Endothelial cell of umbilical vein (primary cell): ENCODE results near the gene ITSN1. TPM values are rescaled to one million over a fixed set of nuclear protein-coding genes. Genes with fewer than 3 reads are reported as not detected.

Experiments used
- BruUV-seq: library from RNA; stranded (reverse); fragments of 400-500 nt; replicated peaks from 2 replicates; lab custom pipeline; 2021; lab: Mats Ljungman, UMichigan
- CTCF ChIA-PET: fragments of 300-600, 350-600 bp; sonication (Branson Sonifier 250); formaldehyde crosslinking; loops from one replicate; lab custom pipeline; 2021; ENCODE audit warnings: antibody characterized with exemption, inconsistent platforms; lab: Charles Lee
- POLR2A ChIA-PET: fragments of 300-600, 350-600 bp; sonication (Branson Sonifier 250); formaldehyde crosslinking; loops from one replicate; lab custom pipeline; 2021; ENCODE audit warnings: antibody characterized with exemption, inconsistent platforms; lab: Charles Lee
- DNase-seq: peaks from one replicate; pipeline ENCODE4 v3.0.0-alpha.2; 2011; ENCODE audit warnings: low read depth, low spot score
- FAIRE-seq: peaks from 2 replicates; lab custom pipeline; 2011; peaks lifted over from hg19 to GRCh38; lab: Jason Lieb, UNC
- H2AFZ ChIP-seq: 2 replicates; pipeline ENCODE4 v1.6.0; 2012; ENCODE audit warnings: low read depth, low read length, control low read depth, inconsistent platforms
- H3K27ac ChIP-seq: 2 replicates; pipeline ENCODE4 v1.5.1; 2011; ENCODE audit warnings: low read depth, mild to moderate bottlenecking, control low read depth, low read length, moderate library complexity; ENCODE audit not compliant: insufficient read depth
- H3K27me3 ChIP-seq, 2 experiments: 2 replicates each; pipeline versions ENCODE4 v1.6.0 to v1.6.1; 2011; ENCODE audit warnings: low read length in 2 of 2, mixed read lengths in 1 of 2; ENCODE audit not compliant: control insufficient read depth in 2 of 2, insufficient read depth in 2 of 2
- H3K36me3 ChIP-seq, 2 experiments: 2 replicates in 1 of 2; 3 replicates in 1 of 2; pipeline ENCODE4 v1.5.1; 2011; ENCODE audit warnings: low read length in 2 of 2, mild to moderate bottlenecking in 1 of 2, moderate library complexity in 1 of 2; ENCODE audit not compliant: control insufficient read depth in 2 of 2, insufficient read depth in 2 of 2; ENCODE audit errors: extremely low read depth in 1 of 2
- H3K4me1 ChIP-seq: 3 replicates; pipeline ENCODE4 v1.5.1; 2011; ENCODE audit warnings: mild to moderate bottlenecking, low read length; ENCODE audit not compliant: control insufficient read depth, insufficient read depth; ENCODE audit errors: extremely low read depth
- H3K4me2 ChIP-seq: 2 replicates; pipeline ENCODE4 v1.6.1; 2011; ENCODE audit warnings: low read length, control low read depth, mixed read lengths; ENCODE audit not compliant: insufficient read depth
- H3K4me3 ChIP-seq, 3 experiments: fragments of 200-600 bp in 1 of 3; sonication (generic), shearing (Covaris generic) in 1 of 3; replicated peaks in 1 of 3; 2 replicates each; pipeline ENCODE4 v1.5.1; 2011 to 2016; ENCODE audit warnings: control low read depth in 3 of 3, low read length in 3 of 3, mild to moderate bottlenecking in 2 of 3, inconsistent platforms in 1 of 3, low read depth in 1 of 3, moderate library complexity in 1 of 3; ENCODE audit not compliant: insufficient read depth in 1 of 3
- H3K79me2 ChIP-seq: 2 replicates; pipeline ENCODE4 v1.6.0; 2012; ENCODE audit warnings: low read length, inconsistent platforms; ENCODE audit not compliant: control insufficient read depth, insufficient read depth
- H3K9ac ChIP-seq: replicated peaks from 2 replicates; pipeline ENCODE3; 2011; ENCODE audit warnings: low read length, control low read depth; ENCODE audit not compliant: insufficient read depth; ENCODE audit errors: extremely low read depth
- H3K9me1 ChIP-seq: replicated peaks from 3 replicates; pipeline ENCODE4 v1.6.0; 2011; ENCODE audit warnings: mild to moderate bottlenecking, low read length; ENCODE audit not compliant: control insufficient read depth, insufficient read depth; ENCODE audit errors: extremely low read depth
- H3K9me3 ChIP-seq: replicated peaks from 2 replicates; pipeline ENCODE4 v1.5.1; 2012; ENCODE audit warnings: low read length, inconsistent platforms; ENCODE audit not compliant: control insufficient read depth, insufficient read depth
- H4K20me1 ChIP-seq: replicated peaks from 2 replicates; pipeline ENCODE3; 2011; ENCODE audit warnings: mild to moderate bottlenecking, low read length; ENCODE audit not compliant: control insufficient read depth, insufficient read depth; ENCODE audit errors: extremely low read depth
- EZH2 ChIP-seq: IDR thresholded peaks from 2 replicates; pipeline ENCODE4 v1.6.1; 2012; ENCODE audit warnings: borderline replicate concordance, low read depth, mild to moderate bottlenecking, moderate library complexity, low read length, inconsistent platforms; ENCODE audit not compliant: severe bottlenecking
- FOS ChIP-seq: IDR thresholded peaks from 2 replicates; pipeline ENCODE4 v1.6.1; 2011; ENCODE audit warnings: mild to moderate bottlenecking, low read length, moderate library complexity, borderline replicate concordance; ENCODE audit not compliant: insufficient read depth
- GATA2 ChIP-seq: IDR thresholded peaks from 2 replicates; pipeline ENCODE4 v1.7.0; 2011; ENCODE audit warnings: low read depth, mild to moderate bottlenecking, moderate library complexity, mixed read lengths, low read length; ENCODE audit not compliant: insufficient read length, insufficient read depth
- JUN ChIP-seq: IDR thresholded peaks from 2 replicates; pipeline ENCODE4 v1.6.1; 2011; ENCODE audit warnings: borderline replicate concordance, low read depth; ENCODE audit not compliant: insufficient read length, insufficient read depth
- MYC ChIP-seq: IDR thresholded peaks from one replicate; pipeline ENCODE4 v1.6.1; 2011; ENCODE audit warnings: mild to moderate bottlenecking, low read depth, low read length
- POLR2A ChIP-seq: IDR thresholded peaks from 2 replicates; pipeline ENCODE4 v1.6.1; 2012; ENCODE audit warnings: low read depth, mild to moderate bottlenecking, control low read depth, low read length
- POLR2AphosphoS5 ChIP-seq: IDR thresholded peaks from 2 replicates; pipeline ENCODE4 v1.6.1; 2012; ENCODE audit warnings: low read depth, mild to moderate bottlenecking, control low read depth, low read length, moderate library complexity; ENCODE audit not compliant: insufficient read depth
- dilution Hi-C: fragments of 300-500 bp; cut with MboI; formaldehyde crosslinking; loops from one replicate; pipeline ENCODE4 v1.15.0; 2019; ENCODE audit warnings: low sequenced_read_pairs; ENCODE audit not compliant: extremely low pct_ligation_motif_present
- intact Hi-C: fragments of 100-400 bp; cut with micrococcal nuclease; formaldehyde crosslinking; loops from one replicate; pipeline ENCODE4 v1.10.0; 2022
- polyA plus RNA-seq, 4 experiments: library from polyadenylated mRNA; depleted of rRNA in 3 of 4; stranded (reverse) in 3 of 4; unstranded in 1 of 4; fragments of >200 nt; gene quantifications; 2 replicates each; pipeline versions ENCODE4 v1.2.1 to v1.2.3, GENCODE V29; 2011 to 2012; ENCODE audit warnings: missing spikeins in 1 of 4
- total RNA-seq: library from RNA; stranded (reverse); gene quantifications from 2 replicates; pipeline ENCODE4 v1.2.3, GENCODE V29; 2021
- TF ChIP-seq, protein P1 (sequence below): IDR thresholded peaks from 2 replicates; pipeline ENCODE4 v1.6.1; 2011; ENCODE audit not compliant: insufficient read depth, insufficient read length
- TF ChIP-seq, protein P2 (sequence below), 2 donors: IDR thresholded peaks; 1 replicate in 1 of 2; 2 replicates in 1 of 2; pipeline ENCODE4 v1.5.1; 2011; ENCODE audit warnings: low read length in 2 of 2, mild to moderate bottlenecking in 2 of 2, moderate library complexity in 2 of 2, control low read depth in 1 of 2, inconsistent platforms in 1 of 2, low read depth in 1 of 2; ENCODE audit not compliant: insufficient read depth in 1 of 2; ENCODE audit errors: extremely low read depth in 1 of 2

Gene ITSN1
- total and polyA plus RNA-seq, 2 donors (not counting 3 experiments of a cell fraction or from before 2014, with no cell fraction given): 72.2 to 86.8 TPM

DNA sequence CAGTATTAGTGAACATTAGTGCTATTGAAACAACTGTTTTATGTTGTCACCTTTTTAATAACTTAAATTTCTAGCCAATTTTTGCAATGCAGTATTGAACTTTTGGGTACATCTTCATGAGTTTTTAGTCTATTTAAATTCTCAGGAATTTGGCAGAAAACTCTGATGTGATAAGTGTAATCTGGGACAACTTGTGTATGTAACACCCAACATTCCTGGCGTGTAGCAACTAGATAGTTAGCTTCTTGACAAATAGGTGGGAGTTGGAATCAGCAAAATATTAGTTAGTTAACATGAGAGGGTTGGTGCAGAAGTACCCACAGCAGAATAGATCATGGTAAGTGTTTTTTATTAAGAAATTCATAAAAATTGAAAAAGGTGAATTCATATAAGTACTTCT lies 111.6 kb downstream of the ITSN1 start:
- DNase-seq (no peak), FAIRE-seq (no peak)
- Histone ChIP-seq H3K4me1 (no peaks in the 10 kb centered on the region), H3K9ac (no peak overlapping the region), H3K4me2 (no peak overlapping the region), H3K27me3 (no peaks in the 10 kb centered on the region), H4K20me1 (no peaks in the 10 kb centered on the region), H3K36me3 (no peaks in the 10 kb centered on the region), H3K4me3 (no peak overlapping the region), H3K27ac (no peak overlapping the region), H3K9me3 (no peaks in the 10 kb centered on the region), H3K9me1 (no peaks in the 10 kb centered on the region), H3K79me2 (no peaks in the 10 kb centered on the region), H2AFZ (no peak overlapping the region)
- TF ChIP-seq FOS (no peak), POLR2AphosphoS5 (no peak), JUN (no peak), GATA2 (no peak), MYC (no peak), POLR2A (no peak), EZH2 (no peak)
- TF ChIP-seq, protein P1, sequence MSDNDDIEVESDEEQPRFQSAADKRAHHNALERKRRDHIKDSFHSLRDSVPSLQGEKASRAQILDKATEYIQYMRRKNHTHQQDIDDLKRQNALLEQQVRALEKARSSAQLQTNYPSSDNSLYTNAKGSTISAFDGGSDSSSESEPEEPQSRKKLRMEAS: no peak
- TF ChIP-seq, protein P2, sequence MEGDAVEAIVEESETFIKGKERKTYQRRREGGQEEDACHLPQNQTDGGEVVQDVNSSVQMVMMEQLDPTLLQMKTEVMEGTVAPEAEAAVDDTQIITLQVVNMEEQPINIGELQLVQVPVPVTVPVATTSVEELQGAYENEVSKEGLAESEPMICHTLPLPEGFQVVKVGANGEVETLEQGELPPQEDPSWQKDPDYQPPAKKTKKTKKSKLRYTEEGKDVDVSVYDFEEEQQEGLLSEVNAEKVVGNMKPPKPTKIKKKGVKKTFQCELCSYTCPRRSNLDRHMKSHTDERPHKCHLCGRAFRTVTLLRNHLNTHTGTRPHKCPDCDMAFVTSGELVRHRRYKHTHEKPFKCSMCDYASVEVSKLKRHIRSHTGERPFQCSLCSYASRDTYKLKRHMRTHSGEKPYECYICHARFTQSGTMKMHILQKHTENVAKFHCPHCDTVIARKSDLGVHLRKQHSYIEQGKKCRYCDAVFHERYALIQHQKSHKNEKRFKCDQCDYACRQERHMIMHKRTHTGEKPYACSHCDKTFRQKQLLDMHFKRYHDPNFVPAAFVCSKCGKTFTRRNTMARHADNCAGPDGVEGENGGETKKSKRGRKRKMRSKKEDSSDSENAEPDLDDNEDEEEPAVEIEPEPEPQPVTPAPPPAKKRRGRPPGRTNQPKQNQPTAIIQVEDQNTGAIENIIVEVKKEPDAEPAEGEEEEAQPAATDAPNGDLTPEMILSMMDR (IDR thresholded peaks at IDR 0.05; ENCODE audit: extremely low read depth in 1 of 2, insufficient read depth in 1 of 2, low read depth in 1 of 2, low read length in 2 of 2): no peak
- dilution Hi-C loops: no loop called here
- ChIA-PET CTCF (interaction anchor here (1.1 to 1.2 kb wide), 2 partner anchors 14 to 148 kb away, joined by 3 to 4 read pairs; no protein-coding TSS in a partner anchor), POLR2A (no interaction called here)
- intact Hi-C loops: no loop called here
- BruUV-seq: no TSS peak
